ENCODE data around the gene VMAC. TPM values are rescaled to one million over a fixed set of nuclear protein-coding genes. Genes with fewer than 3 reads are reported as not detected.

VMAC gene
- polyA plus RNA-seq, 1 donor (not counting 4 experiments of a cell fraction or from before 2014, with no cell fraction given): 2.2 TPM

DNA sequence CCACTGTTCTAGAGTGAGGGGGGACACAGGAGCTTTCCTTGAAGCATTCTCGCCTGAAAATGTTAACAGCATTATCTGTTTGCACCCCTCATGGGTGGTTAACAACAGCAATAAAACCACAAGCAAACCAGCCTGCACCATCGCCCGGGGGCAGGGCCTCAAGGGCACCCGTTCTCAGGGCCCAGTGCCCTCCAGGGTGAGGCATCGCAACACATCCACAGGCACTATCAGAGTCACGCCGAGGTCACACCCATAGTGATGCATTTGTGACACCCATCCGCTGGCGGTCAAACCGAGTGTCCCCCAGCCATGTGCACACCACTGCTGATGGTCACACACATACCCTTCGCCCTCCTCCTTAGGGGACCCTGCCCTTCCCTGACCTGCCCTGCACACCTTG, 38.9 kb upstream of the VMAC start:
- no peaks in the 10 kb centered on the region for H3K9me1 ChIP-seq (ENCODE audit: control insufficient read depth, extremely low read depth, insufficient read depth, low read length)
- DNase-seq (ENCODE audit: low read depth, low spot score) (no peak), FAIRE-seq (no peak)
- H3K27me3 ChIP-seq (ENCODE audit: control insufficient read depth, extremely low read depth, insufficient read depth, low read length): peaks cover 11% of the 10 kb centered on the region
- H3K79me2 ChIP-seq (ENCODE audit: control insufficient read depth, insufficient read depth, low read length): no peaks in the 10 kb centered on the region
- H3K9me3 ChIP-seq (ENCODE audit: control insufficient read depth, low read depth, low read length): no peaks in the 10 kb centered on the region
- no peak overlapping the region for H3K4me3 ChIP-seq (ENCODE audit: control insufficient read depth in 2 of 3, extremely low read depth in 1 of 3, insufficient read depth in 2 of 3, low read depth in 1 of 3, low read length in 3 of 3)
- H3K9ac ChIP-seq (ENCODE audit: control insufficient read depth, extremely low read depth, insufficient read depth, low read length): no peak overlapping the region
- no peaks in the 10 kb centered on the region for H3K36me3 ChIP-seq (ENCODE audit: control insufficient read depth in 2 of 2, extremely low read depth in 1 of 2, insufficient read depth in 2 of 2, low read length in 2 of 2)
- H3K4me2 ChIP-seq (ENCODE audit: control insufficient read depth, extremely low read depth, insufficient read depth, low read depth, low read length): no peak overlapping the region
- dilution Hi-C loops (cut with MboI; ENCODE audit: extremely low pct_ligation_motif_present, low sequenced_read_pairs): no loop called here
- TF ChIP-seq EZH2 (IDR thresholded peaks at IDR 0.05; ENCODE audit: low read length): no peak
- TF ChIP-seq, protein P1, sequence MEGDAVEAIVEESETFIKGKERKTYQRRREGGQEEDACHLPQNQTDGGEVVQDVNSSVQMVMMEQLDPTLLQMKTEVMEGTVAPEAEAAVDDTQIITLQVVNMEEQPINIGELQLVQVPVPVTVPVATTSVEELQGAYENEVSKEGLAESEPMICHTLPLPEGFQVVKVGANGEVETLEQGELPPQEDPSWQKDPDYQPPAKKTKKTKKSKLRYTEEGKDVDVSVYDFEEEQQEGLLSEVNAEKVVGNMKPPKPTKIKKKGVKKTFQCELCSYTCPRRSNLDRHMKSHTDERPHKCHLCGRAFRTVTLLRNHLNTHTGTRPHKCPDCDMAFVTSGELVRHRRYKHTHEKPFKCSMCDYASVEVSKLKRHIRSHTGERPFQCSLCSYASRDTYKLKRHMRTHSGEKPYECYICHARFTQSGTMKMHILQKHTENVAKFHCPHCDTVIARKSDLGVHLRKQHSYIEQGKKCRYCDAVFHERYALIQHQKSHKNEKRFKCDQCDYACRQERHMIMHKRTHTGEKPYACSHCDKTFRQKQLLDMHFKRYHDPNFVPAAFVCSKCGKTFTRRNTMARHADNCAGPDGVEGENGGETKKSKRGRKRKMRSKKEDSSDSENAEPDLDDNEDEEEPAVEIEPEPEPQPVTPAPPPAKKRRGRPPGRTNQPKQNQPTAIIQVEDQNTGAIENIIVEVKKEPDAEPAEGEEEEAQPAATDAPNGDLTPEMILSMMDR (optimal IDR thresholded peaks at IDR 0.05 in 1 of 3, IDR thresholded peaks at IDR 0.05 in 1 of 3, conservative IDR thresholded peaks at IDR 0.05 in 1 of 3; ENCODE audit: extremely low read depth in 1 of 3, insufficient read depth in 2 of 3, low read length in 3 of 3): no peak
- H4K20me1 ChIP-seq (ENCODE audit: control insufficient read depth, extremely low read depth, insufficient read depth, low read length): no peaks in the 10 kb centered on the region
- no peak overlapping the region for H2AFZ ChIP-seq (ENCODE audit: control insufficient read depth, low read length)
- H3K27ac ChIP-seq (ENCODE audit: control insufficient read depth, insufficient read depth, low read length): no peak overlapping the region
- no peaks in the 10 kb centered on the region for H3K4me1 ChIP-seq (ENCODE audit: control insufficient read depth, extremely low read depth, insufficient read depth, low read length)

- H3K79me2 ChIP-seq (ENCODE audit: control insufficient read depth, insufficient read depth, low read length): no peaks in the 10 kb centered on the region
- H3K4me3 ChIP-seq (ENCODE audit: control insufficient read depth in 2 of 3, extremely low read depth in 1 of 3, insufficient read depth in 2 of 3, low read depth in 1 of 3, low read length in 3 of 3): no peak overlapping the region
- DNase-seq (ENCODE audit: low read depth, low spot score) (no peak), FAIRE-seq (no peak)
- no peaks in the 10 kb centered on the region for H3K36me3 ChIP-seq (ENCODE audit: control insufficient read depth in 2 of 2, extremely low read depth in 1 of 2, insufficient read depth in 2 of 2, low read length in 2 of 2)
- H3K9ac ChIP-seq (ENCODE audit: control insufficient read depth, extremely low read depth, insufficient read depth, low read length): no peak overlapping the region
- peaks cover 11% of the 10 kb centered on the region for H3K27me3 ChIP-seq (ENCODE audit: control insufficient read depth, extremely low read depth, insufficient read depth, low read length)
- TF ChIP-seq, protein P1 (optimal IDR thresholded peaks at IDR 0.05 in 1 of 3, IDR thresholded peaks at IDR 0.05 in 1 of 3, conservative IDR thresholded peaks at IDR 0.05 in 1 of 3; ENCODE audit: extremely low read depth in 1 of 3, insufficient read depth in 2 of 3, low read length in 3 of 3): no peak
- no peaks in the 10 kb centered on the region for H3K9me1 ChIP-seq (ENCODE audit: control insufficient read depth, extremely low read depth, insufficient read depth, low read length)
- no peaks in the 10 kb centered on the region for H4K20me1 ChIP-seq (ENCODE audit: control insufficient read depth, extremely low read depth, insufficient read depth, low read length)
- no peaks in the 10 kb centered on the region for H3K9me3 ChIP-seq (ENCODE audit: control insufficient read depth, low read depth, low read length)
- H3K4me2 ChIP-seq (ENCODE audit: control insufficient read depth, extremely low read depth, insufficient read depth, low read depth, low read length): no peak overlapping the region
- H3K4me1 ChIP-seq (ENCODE audit: control insufficient read depth, extremely low read depth, insufficient read depth, low read length): no peaks in the 10 kb centered on the region
- no peak overlapping the region for H2AFZ ChIP-seq (ENCODE audit: control insufficient read depth, low read length)
- dilution Hi-C loops (cut with MboI; ENCODE audit: extremely low pct_ligation_motif_present, low sequenced_read_pairs): no loop called here
- H3K27ac ChIP-seq (ENCODE audit: control insufficient read depth, insufficient read depth, low read length): no peak overlapping the region
Measured at GRCh38 chr19:5867201-5868136, 37.2 kb upstream of the VMAC start.
